ENCODE measurements around the gene KIAA1217.

Gene KIAA1217

DNA sequence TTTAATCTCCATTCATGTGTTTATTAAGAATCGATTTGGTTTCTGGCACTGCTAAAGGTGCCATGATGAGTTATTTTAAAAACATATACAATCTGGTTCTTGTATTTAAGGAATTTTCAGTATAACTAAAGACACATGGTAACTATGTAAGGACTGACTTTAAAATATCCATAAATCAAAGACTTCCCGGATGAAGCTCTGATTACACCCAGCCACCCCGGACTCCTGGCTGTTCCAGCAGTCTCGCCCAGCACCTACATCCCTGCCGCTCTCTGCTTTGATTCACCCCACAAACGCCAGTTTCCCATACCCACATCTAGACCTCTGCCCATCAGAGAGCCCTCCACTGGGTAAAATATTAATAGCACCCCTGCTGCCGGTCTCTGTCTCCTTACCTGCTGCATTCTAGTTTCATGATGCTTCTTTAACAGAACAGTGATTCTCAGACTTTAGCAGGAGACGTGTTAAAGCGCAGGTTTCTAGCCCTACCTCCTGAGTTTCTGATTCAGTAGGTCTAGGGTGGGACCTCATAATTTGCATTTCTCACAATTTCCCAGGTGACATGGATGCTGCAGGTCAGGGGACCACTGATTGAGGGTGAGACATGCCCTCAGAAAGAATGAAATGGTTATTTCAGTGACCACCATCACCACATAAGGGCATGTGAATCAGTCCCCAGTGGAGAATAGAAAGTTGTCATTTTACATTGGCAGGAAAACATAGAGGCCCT is 185.7 kb downstream of the KIAA1217 start:
- DNase-seq, result no peak

DNA sequence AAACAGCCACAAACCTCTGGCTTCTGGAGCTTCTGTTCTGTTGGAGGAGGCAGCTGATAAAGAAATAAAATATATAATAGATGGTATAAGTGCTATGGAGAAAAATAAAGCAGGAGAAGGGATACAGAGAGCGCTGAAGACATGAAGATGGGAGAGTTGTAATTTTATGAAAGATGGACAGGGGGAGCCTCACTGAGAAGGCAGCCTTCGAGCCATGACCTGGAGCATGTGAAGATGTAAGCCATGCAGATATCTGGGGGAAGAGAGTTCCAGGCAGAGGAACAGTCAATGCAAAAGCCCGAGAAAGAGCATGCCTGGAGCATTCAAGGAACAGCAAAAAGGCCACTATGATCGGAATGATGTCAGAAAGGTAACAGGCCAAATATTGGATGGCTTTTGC is 187.5 kb downstream of the KIAA1217 start:
- no peak for DNase-seq

DNA sequence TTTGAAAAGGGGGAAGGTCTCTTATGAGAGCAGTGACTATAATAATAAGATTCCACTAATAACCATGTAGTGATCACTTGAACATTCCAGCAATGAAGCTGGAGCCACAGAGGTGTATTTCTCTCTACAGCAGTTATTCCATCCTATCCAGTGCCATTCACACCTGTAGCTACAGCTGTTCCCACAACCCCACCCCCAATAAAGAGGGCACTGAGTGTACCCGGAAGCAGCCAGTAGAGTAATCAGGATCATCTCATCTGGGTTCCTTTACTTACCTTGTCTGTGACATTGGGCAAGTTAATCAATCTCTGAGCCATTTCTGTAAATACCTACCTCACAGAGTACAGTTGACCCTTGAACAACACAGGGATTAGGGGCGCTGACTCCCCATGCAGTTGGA is 188.7 kb downstream of the KIAA1217 start:
- DNase-seq, result no peak

DNA sequence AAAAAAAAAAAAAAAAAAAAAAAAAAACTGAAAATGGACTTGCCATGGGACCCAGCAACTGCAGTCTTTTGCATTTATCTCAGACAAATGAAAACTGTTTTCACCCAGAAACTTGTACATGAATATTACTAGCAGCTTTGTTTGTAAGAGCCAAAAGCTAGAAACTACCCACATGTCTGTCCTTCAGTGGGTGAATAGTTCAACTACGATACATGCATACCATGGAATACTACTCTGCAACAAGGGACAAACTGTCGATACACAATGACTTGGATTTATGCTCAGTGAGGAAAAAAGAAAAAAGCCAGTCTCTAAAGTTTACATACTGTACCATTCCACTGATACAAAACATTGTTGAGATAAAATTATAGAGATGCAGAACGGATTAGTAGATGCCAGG is 195.6 kb downstream of the KIAA1217 start:
- no peak for DNase-seq

DNA sequence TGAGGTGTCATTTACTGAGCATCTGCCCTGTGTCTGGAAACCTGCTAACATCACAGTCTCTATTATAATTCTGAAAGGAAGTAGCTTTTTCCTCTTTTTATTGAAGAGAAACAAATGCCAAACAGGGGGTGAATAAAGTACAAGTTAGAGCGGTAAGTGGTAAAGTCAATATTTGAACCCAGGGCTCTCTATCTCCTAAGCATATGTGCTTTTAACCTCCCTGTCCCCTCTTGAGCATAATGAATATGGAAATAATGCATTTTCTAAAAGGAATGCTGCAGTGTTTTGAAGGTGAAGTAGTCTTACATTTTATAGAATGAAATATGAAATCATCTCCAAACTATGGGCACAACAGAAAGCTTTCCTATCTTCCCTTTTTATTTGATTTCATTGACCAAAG is 196.7 kb downstream of the KIAA1217 start:
- DNase-seq, result no peak

DNA sequence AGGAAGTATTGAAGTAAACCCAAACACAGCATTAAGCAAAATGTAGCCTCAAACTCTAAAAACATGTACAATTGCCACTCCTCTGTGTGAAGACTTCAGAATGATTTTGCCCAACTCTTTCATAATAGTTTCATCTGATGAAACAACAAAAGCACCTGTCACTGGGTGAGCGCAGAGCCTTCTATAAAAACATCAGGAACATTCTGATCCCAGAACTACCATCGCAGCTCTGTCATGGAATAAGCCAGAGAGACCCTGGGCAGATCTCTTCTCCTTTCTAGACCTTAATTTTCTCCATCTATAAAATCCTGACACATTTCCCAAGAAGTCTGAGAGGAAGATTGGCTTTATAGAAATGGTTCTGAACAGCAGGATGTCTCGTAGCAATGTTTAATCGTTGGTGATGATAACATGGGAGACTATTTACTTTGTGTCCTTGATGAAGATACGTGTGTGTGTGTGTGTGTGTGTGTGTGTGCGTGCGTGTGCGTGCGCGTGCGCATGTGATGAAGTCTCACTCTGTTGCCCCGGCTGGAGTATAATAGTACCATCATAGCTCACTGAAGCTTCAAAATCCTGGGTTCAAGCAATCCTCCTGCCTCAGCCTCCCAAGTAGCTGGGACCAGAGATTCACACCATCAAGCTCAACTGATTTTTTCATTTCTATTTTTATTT is 198.0 kb downstream of the KIAA1217 start:
- no peak for DNase-seq

DNA sequence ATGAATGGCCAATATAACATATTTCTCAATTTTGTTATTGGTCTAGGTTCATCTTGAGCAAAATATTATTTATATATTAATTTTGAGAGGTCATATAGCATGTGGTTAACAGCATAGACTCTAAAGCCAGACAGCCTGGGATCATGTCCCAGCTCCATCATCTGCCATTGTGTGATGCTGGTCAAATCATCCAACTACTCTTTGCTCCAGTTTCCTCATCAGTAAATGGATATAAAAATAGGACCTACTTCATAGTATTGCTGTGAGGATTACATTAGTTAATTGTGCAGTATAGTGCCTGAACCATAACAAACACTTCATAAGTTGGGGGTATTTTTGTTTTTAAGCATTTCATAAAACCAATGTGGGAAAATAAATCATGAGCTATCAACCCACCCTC is 199.0 kb downstream of the KIAA1217 start:
- DNase-seq, result no peak

DNA sequence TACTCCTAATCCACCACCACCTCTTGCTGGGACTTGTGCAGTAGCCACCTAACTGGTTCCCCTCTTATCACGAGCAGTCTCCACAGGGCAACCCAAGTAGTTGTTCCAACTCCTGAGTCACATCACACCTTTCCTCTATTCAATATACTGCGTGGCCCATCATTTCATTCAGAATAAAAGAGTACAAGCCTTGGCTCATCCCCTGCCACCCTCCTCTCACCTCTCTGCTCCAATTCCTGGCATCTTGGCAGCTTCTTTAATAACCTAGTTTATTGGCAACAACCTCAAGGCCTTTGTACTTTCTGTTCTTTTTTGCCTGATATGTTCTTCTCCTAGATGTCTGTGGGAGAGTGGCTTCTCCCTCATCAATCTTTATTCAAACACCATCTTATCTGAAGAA is 199.4 kb downstream of the KIAA1217 start:
- no peak for DNase-seq

DNA sequence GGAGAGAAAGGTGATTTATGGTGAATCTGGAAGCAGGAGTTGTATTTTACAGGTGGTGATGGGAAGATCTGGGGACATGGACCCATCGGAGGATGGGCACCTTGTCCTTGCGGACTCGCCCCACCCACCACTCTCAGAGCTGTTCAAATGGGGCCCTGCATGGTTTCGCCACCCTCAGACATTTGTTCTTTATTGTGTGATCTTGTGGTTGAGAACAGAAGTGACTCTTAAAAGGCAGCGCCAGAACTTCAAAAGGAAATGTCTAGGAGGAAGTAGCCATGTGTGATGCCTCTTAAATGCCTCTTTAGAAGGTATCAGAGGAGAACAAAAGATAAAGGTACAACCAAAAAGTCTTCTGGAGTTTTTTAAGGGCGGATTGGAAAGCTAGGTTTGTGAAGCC is 205.7 kb downstream of the KIAA1217 start:
- no peak for DNase-seq

DNA sequence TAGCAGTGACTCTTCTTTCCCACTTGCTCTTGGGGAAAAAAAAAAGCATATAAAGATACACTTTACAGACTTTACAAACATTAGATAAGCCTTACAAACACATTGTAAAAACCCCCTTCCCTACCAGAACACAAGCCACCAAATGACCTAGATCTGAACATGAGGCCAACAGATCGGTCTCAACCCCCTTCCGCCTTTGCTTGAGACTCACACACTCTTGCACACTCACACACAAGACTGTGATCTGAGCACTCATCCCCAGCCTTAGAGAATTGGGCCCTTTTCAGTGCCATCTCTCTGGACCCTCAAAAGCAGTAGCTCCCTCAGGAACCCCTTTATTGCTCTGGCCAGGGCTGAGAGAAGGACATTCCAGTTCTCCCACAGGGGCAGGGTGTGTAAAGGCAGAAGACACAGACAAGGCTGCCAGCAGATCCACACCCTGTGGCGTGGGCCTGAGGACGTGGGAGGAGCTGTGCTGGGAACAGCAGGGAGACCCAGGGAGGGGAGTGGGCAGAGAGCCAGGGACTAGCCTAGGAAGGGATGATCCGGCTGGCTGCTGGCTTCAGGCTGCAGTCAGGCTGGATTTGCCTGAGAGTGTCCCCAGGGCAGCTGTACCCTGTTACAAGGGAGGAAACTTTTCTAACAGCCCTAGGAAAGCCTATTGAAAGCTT is 206.7 kb downstream of the KIAA1217 start:
- DNase-seq, result peak in 1 of 56 donors; percentile 14

DNA sequence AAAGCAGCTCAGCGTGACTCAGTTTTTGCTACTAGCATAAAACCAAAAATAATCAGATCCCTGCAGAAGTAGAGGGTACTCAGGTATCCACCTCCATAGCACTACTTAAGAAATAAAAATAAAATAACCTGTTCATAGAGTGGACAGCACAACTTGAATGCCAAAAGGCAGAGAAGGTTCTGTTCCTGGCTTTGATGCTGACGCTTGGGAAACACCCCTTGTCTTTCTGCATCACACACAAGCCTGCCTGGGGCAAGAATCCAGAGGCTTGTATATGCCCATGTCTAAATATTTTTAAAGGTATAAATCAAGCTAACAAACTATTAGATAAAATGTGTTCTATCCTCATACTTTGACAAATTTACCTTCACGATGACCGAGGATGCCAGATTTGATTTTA is 207.3 kb downstream of the KIAA1217 start:
- DNase-seq, result no peak

DNA sequence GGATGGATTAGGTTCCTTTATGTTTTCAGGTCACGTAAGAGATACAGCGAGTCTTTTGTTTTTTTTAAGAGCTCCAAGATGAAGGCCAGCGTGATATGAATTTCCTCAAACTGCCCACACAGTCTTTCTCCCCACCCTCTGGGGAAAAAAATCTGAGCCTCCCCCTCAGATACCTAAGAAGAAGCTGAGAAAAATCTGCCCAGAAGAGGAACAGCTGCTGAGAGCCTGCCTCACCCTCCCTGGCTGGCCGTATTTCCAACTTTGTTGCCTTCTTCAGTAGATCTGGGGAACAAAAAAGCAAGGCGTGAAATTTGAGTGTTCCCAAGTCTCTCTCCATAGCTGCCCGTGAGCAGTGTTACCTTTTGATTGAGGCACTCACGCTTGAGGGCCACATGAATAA is 208.1 kb downstream of the KIAA1217 start:
- DNase-seq, result no peak

DNA sequence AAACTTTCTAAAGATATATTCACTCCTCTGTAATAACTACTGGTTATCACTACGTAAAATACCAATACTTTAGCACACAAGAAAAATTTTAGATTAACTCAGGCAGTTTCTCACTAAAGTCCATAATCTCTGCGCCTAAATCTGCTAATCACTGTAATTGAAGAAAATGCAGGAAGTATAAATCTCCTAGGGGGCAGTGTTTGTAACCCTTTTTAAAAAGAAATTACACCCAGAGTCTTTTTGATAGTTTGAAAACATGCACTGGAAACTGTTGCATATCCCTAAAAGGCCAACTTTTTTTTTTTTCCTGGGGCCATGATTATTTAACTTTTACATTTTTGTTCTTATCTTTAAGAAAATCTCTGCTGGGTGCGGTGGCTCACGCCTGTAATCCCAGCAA is 209.6 kb downstream of the KIAA1217 start:
- DNase-seq, result no peak

DNA sequence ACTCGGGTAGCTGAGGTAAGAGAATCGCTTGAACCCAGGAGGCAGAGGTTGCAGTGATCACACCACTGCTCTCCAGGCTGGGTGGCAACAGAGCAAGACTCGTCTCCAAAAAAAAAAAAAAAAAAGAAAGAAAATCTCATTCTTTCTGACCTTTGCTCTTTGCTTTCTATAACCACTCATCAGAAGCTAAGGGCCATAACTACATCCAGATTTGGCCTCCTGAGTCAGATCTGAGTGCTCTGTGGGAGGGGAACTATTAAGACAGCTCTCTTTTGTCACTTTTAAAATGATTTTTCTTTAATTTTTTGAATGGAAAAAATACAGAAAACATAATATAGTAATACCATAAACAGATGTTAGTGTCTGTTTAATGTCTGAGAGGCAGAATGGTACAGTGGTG is 210.1 kb downstream of the KIAA1217 start:
- no peak for DNase-seq

DNA sequence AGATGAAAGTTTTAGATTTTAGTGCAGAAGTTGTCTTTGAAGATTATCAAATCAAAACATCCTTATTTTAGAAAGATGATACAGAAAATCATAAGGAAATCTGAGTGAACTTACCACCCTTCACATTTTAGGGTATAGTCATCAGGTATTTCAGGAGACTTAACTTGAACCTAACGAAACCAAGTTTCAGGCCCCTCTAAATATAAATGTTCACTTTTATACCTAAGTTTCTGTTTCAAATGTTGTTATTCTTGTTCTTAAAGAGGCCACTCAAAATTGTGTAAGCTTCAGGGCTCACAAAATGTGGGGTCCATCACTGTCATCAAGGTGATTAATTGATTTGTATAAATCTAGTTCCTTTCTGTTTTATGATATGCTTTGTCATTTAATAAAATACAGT is 216.2 kb downstream of the KIAA1217 start:
- DNase-seq, result no peak

DNA sequence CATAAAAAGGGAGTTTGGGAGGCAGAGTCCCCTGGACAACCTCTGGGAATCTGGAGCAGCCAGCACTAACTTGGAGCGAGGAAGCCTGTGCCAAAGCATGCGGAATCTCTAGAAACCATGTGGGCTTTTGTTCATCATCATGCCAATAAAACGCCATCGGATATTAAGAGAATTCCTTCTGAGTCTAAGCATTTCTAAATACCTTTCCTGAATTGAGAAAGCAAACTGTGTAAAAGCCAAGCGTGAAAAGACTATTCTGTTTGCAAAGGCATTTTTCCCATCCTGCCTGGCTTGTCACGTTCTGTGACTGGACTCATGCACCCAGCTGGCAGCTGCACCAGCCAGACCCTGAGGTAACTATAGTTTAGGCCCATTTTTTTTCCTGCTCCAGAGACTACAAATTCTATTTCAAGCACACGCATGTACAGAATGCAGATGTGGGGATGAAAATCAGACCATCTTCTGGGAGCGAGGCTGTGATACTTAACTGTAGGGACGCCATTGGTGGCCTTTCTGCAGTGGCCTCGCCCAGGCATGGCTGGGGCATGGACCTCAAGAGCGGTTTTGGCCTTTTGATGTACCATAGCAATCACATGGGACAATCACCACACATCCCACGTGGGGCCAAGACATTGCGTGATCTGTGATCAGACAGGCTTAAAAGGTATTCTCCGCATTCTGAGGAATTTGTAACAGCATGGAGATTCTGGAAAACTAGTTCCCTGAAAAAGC is 218.9 kb downstream of the KIAA1217 start:
- no peak for DNase-seq

DNA sequence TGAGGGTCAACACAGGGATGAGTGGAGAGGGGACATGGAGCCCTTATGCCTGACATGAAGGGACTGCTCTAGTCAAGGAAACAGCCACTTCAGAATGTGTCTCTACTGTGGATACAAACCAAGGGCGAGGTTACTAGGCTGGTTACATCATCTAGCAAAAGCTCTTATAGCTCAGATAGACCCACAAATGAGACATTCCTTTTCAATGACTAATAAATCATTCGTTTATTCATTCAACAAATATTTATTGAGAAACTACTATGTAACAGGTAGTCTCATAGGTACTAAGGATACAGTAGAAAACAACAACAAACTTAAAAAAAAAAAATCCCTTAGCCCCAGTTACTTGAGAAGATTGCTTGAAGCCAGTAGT is 219.5 kb downstream of the KIAA1217 start:
- no peak for DNase-seq

DNA sequence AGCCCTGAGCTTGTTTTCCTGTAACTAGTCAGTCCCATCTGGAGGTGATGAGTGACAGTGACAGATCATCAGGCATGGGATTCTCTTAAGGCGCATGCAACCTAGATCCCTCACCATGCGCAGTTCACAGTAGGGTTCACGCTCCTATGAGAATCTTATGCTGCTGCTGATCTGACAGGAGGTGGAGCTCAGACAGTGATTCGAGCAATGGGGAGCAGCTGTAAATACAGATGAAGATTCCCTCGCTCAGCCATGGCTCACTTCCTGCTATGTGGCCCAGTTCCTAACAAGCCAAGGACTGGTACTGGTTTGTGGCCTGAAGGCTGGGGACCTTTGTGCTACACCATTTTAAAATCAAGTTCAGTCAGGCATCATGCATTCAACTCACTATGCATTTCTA is 221.7 kb downstream of the KIAA1217 start:
- DNase-seq, result no peak

DNA sequence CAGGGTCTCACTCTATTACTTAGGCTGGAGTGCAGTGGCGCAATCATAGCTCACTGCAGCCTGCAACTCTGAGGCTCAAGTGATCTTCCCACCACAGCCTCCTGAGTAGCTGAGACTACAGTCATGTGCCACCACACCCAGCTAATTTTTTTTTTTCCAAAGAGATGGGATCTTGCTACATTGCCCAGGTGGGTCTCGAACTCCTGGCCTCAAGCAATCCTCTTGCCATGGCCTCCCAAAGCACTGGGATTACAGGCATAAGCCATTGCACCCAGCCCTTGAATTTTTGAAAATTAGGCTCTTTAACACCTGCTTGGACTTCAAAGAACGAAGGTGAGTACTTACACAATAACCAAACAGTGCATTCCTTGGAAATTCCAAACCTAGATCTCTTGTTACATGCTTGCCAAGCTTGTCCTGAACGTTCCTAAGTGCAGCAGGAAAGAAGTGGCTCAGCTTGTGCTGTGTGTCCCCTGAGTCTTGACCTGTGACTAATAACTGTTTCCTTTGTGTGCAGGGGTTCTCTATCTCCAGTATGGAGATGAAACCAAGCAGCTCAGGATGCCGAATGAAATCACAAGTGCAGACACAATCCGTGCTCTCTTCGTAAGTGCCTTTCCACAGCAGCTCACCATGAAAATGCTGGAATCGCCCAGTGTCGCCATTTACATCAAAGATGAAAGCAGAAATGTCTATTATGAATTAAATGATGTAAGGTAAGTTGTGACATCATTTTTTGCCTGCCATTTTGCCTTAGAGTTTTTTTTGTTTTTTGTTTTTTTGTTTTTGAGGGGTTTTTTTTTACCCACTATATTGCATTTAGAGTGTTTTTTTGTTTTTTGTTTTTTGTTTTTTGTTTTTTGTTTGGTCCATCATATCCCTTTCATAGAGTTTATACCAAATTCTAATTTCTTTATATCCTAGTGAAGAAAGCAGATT is 223.8 kb downstream of the KIAA1217 start:
- no peak for DNase-seq

DNA sequence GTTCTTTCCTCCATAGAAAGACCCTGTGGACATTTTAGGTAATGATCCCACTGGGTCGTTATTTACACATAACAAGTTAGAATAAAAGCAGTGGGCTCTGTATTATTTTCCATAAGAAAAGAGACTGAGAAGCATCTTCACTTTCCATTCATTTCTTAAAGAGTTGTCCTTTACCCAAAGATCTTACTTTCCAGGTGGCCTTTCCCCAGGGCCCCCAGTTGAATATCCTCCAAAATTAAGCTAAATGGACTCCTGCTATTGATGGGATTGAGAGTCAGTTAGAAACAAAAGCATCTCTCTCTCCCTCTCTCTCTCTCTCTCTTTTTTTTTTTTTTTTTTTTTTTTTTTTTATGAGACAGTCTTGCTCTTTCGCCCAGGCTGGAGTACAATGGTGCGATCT is 224.8 kb downstream of the KIAA1217 start:
- DNase-seq, result no peak

DNA sequence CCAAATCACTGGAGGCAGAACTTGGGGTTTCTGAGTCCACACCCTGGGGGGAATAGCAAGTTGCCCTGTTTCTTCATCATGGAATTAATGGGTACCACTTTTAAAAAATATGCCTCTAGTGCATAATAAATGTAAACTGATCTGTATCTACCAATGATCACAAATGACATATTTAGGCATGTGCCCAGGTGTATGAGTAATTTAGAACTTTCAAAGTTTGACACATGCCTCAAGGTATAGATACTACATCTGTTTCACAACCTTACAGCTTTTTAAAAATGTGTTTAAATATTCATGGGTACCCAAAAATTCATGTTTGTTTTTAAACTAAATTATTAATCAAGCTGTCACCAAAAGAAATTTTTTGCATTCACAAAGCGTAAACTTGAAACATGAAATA is 226.0 kb downstream of the KIAA1217 start:
- DNase-seq, result no peak

Measured in nucleus accumbens (tissue), 56 donors.